Natural killer cell (primary cell): ENCODE measurements around the gene RTN4R. TPM values are rescaled to one million over a fixed set of nuclear protein-coding genes. Genes with fewer than 3 reads are reported as not detected.

Source experiments
- ATAC-seq, 3 donors: fragments of 150-1000 bp in 2 of 3; fragments of 200-7000 bp in 1 of 3; cut with Tn5 transposase; 1 replicate in 1 of 3; 2 replicates in 2 of 3; pipeline ENCODE4 v1.10.0; 2021; ENCODE audit warnings: mild to moderate bottlenecking in 2 of 3, moderate library complexity in 2 of 3
- DNase-seq, 2 donors: peaks; one replicate each; pipeline versions ENCODE4 v3.0.0 to v3.0.0-alpha.2; 2013 to 2021; ENCODE audit warnings: mixed read lengths in 1 of 2
- H3K27ac ChIP-seq: one replicate; pipeline ENCODE4 v1.5.1; 2013; ENCODE audit warnings: mild to moderate bottlenecking, low read length
- H3K27me3 ChIP-seq: one replicate; pipeline ENCODE4 v1.6.1; 2013; ENCODE audit warnings: low read length; ENCODE audit not compliant: control insufficient read depth, insufficient read depth
- H3K36me3 ChIP-seq: one replicate; pipeline ENCODE4 v1.6.1; 2013; ENCODE audit warnings: low read length; ENCODE audit not compliant: control insufficient read depth, insufficient read depth
- H3K4me1 ChIP-seq: one replicate; pipeline ENCODE4 v1.6.1; 2013; ENCODE audit warnings: low read length; ENCODE audit not compliant: control insufficient read depth, insufficient read depth
- H3K4me3 ChIP-seq: one replicate; pipeline ENCODE4 v1.5.1; 2013; ENCODE audit warnings: low read length
- H3K9me3 ChIP-seq: one replicate; pipeline ENCODE4 v1.6.1; 2013; ENCODE audit warnings: low read length; ENCODE audit not compliant: control insufficient read depth, insufficient read depth
- H3K27ac Mint-ChIP-seq, 2 donors: one replicate each; pipeline ENCODE4 v1.8.0; 2022; ENCODE audit warnings: mild to moderate bottlenecking in 2 of 2, mixed read lengths in 2 of 2, moderate library complexity in 1 of 2
- H3K27me3 Mint-ChIP-seq, 2 donors: one replicate each; pipeline ENCODE4 v1.8.0; 2022; ENCODE audit warnings: low read depth in 2 of 2, mixed read lengths in 2 of 2
- H3K36me3 Mint-ChIP-seq: one replicate; pipeline ENCODE4 v1.8.0; 2022; ENCODE audit warnings: mixed read lengths
- H3K4me1 Mint-ChIP-seq, 2 donors: one replicate each; pipeline ENCODE4 v1.8.0; 2022; ENCODE audit warnings: mixed read lengths in 2 of 2
- H3K4me3 Mint-ChIP-seq: one replicate; pipeline ENCODE4 v1.8.0; 2022; ENCODE audit warnings: mild to moderate bottlenecking, moderate library complexity, mixed read lengths
- H3K9me3 Mint-ChIP-seq, 2 donors: one replicate each; pipeline ENCODE4 v1.8.0; 2022; ENCODE audit warnings: mixed read lengths in 2 of 2
- WGBS: methylation state at CpG from one replicate; pipeline ENCODE4 v1.1.7; 2013; ENCODE audit warnings: missing lambda C conversion rate; ENCODE audit not compliant: insufficient coverage; 5-methylcytosine and 5-hydroxymethylcytosine counted together
- intact Hi-C: fragments of 100-400 bp; cut with micrococcal nuclease; formaldehyde crosslinking; loops from one replicate; pipeline ENCODE4 v1.14.2; 2022
- total RNA-seq, 4 donors: library from RNA; stranded (reverse); fragments of 120-200 nt in 1 of 4; gene quantifications; one replicate each; pipeline versions ENCODE4 v1.2.3 to v1.2.4, GENCODE V29; 2013 to 2022
- TF ChIP-seq, protein P1 (sequence below): fragments of 200-600 bp; IDR thresholded peaks from one replicate; pipeline ENCODE4 v1.8.0; 2022; ENCODE audit warnings: antibody characterized with exemption

The RTN4R gene
- total RNA-seq, 3 donors from 2014 or later (not counting 1 experiment from before 2014, with no cell fraction given): 1.2 to 2.9 (median 1.6) TPM

DNA sequence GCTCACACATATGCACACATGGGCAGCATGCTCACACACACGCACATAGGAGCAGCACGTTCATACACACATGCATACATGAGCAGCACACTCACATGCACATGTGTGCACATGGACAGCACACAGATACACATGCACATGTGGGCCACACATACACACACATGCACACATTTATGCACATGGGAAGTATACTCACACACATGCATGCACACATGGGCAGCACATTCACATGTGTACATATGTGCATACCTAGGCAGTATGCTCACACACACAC lies 42.5 kb downstream of the RTN4R start:
- Mint-ChIP-seq H3K27me3 (no peaks in the 10 kb centered on the region), H3K4me3 (no peak overlapping the region), H3K4me1 (peaks cover 0 to 6% of the 10 kb centered on the region in 2 donors), H3K36me3 (no peaks in the 10 kb centered on the region), H3K27ac (no peak overlapping the region), H3K9me3 (no peaks in the 10 kb centered on the region)
- Histone ChIP-seq H3K4me1 (no peaks in the 10 kb centered on the region), H3K27ac (no peak overlapping the region), H3K36me3 (no peaks in the 10 kb centered on the region), H3K9me3 (no peaks in the 10 kb centered on the region), H3K4me3 (no peak overlapping the region), H3K27me3 (no peaks in the 10 kb centered on the region)
- ATAC-seq (no peak), DNase-seq (no peak)
- intact Hi-C loops: no loop called here
- 91% methylated on average over 2 of the region's 2 CpGs for WGBS
- TF ChIP-seq, protein P1, sequence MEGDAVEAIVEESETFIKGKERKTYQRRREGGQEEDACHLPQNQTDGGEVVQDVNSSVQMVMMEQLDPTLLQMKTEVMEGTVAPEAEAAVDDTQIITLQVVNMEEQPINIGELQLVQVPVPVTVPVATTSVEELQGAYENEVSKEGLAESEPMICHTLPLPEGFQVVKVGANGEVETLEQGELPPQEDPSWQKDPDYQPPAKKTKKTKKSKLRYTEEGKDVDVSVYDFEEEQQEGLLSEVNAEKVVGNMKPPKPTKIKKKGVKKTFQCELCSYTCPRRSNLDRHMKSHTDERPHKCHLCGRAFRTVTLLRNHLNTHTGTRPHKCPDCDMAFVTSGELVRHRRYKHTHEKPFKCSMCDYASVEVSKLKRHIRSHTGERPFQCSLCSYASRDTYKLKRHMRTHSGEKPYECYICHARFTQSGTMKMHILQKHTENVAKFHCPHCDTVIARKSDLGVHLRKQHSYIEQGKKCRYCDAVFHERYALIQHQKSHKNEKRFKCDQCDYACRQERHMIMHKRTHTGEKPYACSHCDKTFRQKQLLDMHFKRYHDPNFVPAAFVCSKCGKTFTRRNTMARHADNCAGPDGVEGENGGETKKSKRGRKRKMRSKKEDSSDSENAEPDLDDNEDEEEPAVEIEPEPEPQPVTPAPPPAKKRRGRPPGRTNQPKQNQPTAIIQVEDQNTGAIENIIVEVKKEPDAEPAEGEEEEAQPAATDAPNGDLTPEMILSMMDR: no peak

DNA sequence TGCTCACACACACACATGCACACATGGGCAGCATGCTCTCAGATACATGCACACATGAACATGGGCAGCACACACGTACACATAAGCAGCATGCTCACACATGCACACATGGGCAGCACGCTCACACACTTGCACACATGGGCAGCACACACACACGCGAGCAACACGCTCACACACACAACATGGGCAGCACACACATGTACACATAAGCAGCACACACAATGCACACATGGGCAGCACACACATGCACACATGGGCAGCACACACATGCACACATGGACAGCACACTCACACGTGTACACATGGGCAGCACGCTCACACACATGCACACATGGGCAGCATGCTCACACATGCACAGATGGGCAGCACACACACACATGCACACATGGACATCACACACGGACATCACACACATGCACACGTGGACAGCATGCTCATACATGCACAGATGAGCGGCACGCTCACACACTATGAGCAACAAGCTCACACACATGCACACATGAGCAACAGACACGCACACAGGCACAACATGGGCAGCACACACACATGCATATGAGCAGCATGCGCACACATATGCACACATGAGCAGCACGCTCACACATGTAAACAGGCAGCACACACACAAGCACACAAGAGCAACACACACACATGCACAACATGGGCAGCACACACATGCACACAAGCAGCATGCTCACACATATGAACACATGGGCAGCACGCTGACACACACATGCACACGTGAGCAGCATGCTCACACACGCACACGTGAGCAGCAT lies 43.0 kb downstream of the RTN4R start:
- TF ChIP-seq, protein P1: no peak
- H3K36me3 Mint-ChIP-seq: no peaks in the 10 kb centered on the region
- H3K4me3 Mint-ChIP-seq: no peak overlapping the region
- H3K27ac Mint-ChIP-seq: no peak overlapping the region
- H3K4me1 Mint-ChIP-seq: peaks cover 0 to 6% of the 10 kb centered on the region in 2 donors
- peak in 1 of 3 donors; percentile 27 for ATAC-seq
- intact Hi-C loops: no loop called here
- H3K9me3 ChIP-seq: no peaks in the 10 kb centered on the region
- H3K9me3 Mint-ChIP-seq: no peaks in the 10 kb centered on the region
- no peak for DNase-seq
- no peak overlapping the region for H3K27ac ChIP-seq
- H3K27me3 ChIP-seq: no peaks in the 10 kb centered on the region
- 94% methylated on average over 18 of the region's 18 CpGs for WGBS
- H3K36me3 ChIP-seq: no peaks in the 10 kb centered on the region
- H3K4me3 ChIP-seq: no peak overlapping the region
- H3K27me3 Mint-ChIP-seq: no peaks in the 10 kb centered on the region
- no peaks in the 10 kb centered on the region for H3K4me1 ChIP-seq

DNA sequence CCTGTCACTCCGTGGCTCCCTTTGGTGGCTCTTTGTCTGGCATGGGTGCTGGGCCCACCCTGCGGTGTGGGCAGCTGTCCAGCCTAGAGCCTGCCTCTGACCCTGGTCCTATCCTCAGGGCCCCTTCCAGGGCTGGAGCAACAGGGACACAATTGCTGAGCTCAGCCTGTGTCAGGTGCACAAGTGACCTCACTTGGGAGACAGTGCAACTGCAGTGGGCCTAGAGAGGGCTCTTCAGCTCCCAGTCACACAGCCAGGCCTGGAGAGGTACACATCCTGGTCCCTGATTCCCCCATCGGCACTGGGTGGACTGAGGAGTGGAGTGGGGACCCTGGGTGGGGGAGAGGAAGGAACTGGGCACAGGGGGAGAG lies 43.9 kb downstream of the RTN4R start:
- no peaks in the 10 kb centered on the region for H3K27me3 Mint-ChIP-seq
- TF ChIP-seq, protein P1: no peak
- Histone ChIP-seq H3K36me3 (no peaks in the 10 kb centered on the region), H3K4me1 (no peaks in the 10 kb centered on the region), H3K9me3 (no peaks in the 10 kb centered on the region), H3K4me3 (no peak overlapping the region), H3K27me3 (no peaks in the 10 kb centered on the region), H3K27ac (no peak overlapping the region)
- no peaks in the 10 kb centered on the region for H3K9me3 Mint-ChIP-seq
- H3K27ac Mint-ChIP-seq: no peak overlapping the region
- peaks cover 0 to 6% of the 10 kb centered on the region in 2 donors for H3K4me1 Mint-ChIP-seq
- 94% methylated on average over 3 of the region's 3 CpGs for WGBS
- ATAC-seq (no peak), DNase-seq (no peak)
- H3K36me3 Mint-ChIP-seq: no peaks in the 10 kb centered on the region
- intact Hi-C loops: no loop called here
- no peak overlapping the region for H3K4me3 Mint-ChIP-seq
